ENCODE data around the gene PAX8.
"Not testable (repeated sequence)": the region's sequence is repeated elsewhere in the genome, so short reads cannot be mapped to it uniquely, and the experiment has no call there.

Gene PAX8

DNA sequence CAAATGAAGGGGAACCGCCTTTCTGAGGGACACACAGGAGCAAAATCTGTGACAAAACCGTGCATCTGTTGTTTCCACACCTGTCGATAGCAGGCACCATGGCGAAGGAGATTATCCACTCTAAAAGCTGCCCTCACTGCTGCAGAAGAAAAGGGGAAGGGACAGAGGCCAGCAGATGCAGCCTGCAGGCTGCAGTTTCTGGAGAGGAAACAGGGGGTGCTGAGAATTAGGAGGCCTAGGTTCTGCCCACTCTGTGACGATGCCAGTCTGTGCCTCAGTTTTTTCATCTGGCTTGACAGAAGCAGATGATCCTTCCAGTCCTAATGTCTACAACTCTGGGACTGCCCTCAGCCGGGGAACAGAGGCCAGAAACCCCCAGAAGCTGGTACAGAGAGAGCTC, 17.7 kb downstream of the PAX8 start:
- DNase-seq: no peak

DNA sequence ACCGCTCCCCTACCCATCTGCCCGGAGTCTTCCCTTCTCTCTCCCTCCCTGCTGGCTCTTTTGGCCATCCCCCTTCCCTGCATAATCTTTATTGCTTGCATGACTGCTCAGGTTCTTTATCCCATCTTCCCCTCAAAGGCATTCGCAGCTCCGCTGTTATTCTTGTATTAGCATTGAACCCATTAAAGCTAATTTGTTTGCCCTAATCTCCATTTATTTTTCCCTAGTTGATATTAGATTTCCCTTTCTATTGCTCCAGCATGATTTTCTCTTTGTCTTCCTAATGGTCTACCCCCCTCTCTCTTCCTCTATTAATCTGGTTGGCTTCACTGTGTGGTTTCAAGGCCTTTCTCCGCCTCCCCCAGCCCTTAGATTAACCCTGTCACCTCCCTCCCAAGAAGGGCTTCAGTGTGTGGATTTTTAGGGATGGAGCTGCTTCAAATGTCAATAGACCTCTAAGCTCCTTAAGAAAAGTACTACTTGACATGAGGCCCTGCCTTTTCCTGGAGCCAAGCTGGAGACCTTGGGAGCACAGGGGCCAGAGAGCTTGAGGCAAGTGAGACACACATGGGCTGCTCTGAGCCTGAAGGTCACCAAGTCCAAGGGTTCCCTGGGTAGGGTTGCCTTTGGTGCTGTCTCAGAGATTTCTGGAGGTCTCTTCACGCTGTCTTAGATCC, 20.1 kb downstream of the PAX8 start:
- DNase-seq: no peak

DNA sequence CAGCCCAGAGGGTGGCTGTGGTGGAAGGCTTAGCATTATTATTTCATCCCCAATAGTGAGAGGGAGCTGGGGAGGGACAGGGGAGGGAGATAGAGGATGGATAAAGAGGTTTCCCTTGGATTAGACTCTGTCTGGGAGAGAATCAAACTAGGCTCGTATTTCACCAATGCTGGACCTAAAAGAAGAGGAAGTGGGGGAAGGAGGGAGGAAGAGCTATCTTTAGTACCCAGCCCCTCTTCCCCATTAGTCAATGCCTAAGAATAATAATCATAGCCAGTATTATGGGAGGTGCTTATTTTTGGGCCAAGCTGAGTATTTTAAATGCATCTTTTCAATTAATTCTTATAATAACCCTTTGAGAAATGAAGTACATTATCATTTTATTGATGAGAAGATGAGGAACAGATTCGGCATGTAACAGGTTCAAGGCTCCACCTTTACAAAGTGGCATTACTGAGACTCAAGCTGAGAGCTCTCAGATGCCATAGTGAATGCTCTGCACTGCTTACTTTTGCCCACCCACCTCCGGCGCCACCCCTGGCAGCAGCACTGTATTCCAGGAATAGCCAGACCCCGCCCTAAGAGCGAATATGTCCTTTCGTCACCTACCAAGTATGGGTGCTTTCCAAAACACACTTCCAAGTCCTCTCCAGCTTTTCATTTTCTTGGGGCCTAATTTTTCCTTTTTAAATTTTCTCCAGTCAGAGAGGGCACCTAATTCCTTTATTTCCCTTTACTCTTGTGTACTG, 21.0 kb downstream of the PAX8 start:
- no peak for DNase-seq

DNA sequence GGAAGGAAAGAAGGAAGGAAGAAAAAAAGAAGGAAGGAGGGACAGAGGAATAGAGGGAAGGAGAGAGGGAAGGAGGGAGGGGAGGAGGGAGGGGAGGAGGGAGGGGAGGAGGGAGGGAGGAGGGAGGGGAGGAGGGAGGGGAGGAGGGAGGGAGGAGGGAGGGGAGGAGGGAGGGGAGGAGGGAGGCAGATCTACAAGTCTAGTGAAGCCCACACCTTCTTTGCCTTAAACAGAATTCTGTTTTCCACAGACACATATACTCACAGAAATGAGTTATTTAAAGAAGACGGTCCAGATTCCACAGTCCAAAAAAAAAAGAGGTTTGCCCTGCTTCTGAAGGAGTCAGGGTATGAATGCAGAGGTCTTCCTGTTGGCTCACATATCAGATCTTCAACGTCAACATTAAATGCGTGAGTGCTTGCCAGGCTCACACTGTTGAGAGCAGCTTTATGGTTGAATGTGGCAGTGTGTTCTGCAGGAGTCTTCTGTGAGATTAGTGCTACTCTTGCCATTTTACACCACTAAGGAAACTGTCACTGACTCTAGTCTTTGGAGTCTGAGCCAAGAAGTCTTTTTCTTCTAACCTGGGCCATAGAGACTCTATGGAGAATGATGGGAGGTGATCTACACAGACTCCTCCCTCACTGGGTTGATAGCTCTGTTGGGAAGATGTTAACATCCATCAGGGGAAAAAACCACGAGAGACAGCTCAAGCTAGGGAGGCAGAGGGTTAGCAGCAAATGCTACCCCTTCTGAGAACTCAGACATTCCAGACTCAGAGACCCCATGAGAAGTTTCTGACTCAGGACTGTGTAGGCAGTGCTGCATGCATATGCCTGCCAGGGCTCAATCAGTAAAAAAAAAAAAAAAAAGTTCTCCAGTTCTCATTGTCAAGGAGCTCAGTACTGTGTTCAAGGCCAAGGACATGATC, 23.3 kb downstream of the PAX8 start:
- no peak for DNase-seq

DNA sequence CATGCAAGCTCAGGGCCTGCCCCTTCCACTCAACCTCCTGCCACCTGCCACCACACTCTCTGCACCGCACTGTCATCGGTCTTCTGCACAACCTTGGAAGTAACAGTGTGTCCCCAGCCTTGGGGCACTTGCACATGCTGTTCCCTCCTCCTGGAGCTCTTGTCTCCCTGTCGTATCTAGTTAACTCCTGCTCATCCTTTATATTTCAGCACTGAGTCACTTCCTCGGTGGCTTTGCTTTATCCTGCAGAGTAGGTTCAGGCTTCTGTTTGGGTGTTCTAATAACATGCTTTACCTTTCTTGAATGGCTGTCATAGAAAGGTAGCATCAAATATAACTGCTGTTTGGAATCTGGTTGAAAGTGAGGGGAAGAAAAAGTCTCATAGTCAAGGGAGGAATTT, 25.3 kb downstream of the PAX8 start:
- DNase-seq: no peak

DNA sequence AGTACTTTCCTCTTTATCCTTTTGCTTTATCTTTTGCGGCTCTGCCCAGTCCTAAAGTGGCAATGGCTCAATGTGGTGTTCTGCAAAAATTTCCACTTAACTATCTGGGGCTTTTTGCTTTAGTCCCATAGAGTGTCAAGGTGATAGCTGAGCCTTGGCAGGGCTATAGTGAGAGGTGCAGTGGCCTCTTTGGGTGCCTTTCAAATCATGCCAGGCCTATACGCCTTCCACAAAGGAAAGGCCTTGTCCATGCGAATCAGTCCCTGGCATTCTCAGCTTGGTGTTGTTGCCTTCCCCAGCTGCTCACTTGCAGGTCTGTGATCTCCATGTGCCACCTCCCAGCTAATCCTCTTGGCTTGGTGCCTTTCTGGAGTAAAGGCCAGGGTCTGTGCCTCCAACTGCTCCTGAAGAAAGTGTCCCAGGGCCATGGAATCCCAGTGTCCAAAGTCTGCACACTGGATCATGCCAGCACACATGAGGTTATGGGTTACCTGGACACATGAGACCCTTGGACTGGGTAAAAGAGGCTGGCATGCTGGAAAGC, 26.6 kb downstream of the PAX8 start:
- DNase-seq: no peak

DNA sequence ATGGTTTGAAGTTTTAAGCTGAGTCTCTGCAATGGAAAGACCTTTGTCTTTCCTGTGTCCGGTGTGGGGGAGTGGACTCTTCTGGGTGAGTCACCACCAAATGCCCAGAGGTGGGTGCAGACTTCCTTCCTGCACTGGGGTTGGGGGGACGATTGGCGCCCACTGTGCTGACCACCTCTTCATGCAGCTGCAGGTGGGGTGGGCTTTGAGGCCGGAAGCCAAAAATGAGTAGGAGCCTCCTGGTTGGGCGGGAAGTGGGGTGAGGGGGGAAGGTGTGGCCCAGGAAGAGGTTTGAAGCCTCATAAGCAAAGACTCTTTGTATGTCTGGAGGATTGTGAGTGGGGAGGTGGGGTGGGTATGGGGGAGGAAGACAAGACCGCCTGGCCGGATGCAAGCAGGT, 27.6 kb downstream of the PAX8 start:
- DNase-seq: peak; percentile 63

DNA sequence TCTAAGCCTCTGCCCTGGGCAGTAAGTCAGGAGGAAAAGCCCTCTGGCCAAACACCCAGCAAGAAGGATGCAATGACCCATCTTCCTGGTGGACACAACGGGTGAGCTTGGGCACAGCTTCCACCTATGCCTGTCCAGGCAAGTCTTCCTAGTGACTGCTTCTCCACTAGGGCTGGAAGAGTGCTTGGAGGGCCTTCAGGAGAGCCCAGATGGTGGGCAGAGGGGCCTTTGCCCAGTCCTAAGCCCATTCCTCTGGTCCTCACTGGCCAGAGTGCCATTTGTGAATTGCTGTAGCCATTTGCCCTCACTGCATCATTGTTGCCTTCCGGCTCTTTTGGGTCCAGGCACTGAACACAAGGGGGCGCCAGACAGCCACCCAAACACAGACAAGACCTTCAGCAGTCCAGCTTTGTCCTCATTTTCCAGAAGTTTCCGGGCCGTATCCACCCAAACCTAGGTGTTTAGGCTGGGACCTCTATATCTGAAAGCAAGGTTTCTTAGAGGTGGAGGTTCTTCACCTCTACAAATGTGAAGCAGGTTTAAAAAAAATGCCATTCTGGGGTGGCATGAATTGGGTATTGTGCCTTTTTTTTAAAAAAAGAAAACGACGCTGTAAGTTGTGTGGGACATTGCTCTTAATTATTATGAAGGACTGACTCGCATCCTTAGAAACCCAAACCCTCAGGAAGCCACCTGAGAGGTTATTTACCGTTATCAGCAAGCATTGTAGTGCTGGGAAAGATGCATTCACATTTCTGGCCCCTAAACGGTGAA, 29.5 kb downstream of the PAX8 start:
- DNase-seq: peak; percentile 85

DNA sequence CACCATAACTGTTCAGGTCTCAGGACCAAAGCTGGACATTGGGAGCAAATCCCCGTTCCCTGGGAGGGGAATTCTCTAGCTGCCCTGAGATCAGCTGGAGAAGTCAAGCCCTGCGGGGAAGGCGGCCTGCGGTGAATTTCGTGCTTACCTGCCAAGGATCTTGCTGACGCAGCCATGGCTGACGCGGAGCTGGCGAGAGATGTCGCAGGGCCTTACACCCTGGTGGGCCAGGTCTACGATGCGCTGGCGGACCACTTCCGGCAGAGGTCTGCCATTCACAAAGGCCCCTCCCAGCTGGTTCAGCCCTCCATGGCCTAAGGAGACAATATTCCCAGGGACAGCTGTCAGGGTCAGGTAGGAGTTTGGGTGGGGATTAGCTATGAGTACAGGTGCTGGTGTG, 32.1 kb downstream of the PAX8 start:
- no peak for DNase-seq

DNA sequence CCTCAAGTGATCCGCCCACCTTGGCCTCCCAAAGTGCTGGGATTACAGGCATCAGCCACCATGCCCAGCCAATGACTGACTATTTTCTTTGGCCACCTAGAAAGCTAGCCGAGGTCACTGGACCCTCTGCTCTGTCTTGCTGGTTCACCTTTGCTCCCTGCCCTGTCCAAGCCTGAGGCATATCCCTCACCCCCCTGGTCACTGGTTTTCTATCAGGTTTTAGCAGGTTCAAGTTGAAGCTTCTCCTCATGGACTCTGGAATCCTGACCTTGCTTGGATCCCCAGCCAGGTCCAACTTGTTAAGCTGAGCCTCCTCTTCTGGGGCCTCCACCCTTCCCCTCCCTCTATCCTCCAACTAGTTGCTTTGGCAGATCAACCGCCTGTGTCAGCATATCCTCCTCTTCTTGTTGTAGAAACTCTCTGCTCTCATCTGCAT, 33.4 kb downstream of the PAX8 start:
- DNase-seq: no peak

DNA sequence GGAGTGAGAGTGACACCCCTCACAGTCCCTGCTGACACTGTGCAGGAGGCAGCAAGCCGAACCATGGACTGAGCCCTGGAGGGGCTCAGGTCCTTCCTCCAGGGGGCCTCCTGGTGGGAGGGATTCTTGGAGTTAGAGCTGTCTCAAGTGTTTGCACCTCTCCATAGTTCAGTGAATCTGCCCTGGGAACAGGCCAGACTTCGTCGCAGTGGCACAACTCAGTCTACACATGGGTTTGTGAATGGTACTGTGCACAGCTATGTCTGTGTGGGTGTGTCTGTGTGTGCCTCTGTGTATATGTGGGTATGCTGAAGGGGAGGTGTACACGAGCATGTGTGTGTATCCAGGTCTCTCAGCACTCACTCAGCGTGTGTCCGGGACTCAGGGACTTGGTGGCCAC, 36.4 kb downstream of the PAX8 start:
- DNase-seq: no peak

DNA sequence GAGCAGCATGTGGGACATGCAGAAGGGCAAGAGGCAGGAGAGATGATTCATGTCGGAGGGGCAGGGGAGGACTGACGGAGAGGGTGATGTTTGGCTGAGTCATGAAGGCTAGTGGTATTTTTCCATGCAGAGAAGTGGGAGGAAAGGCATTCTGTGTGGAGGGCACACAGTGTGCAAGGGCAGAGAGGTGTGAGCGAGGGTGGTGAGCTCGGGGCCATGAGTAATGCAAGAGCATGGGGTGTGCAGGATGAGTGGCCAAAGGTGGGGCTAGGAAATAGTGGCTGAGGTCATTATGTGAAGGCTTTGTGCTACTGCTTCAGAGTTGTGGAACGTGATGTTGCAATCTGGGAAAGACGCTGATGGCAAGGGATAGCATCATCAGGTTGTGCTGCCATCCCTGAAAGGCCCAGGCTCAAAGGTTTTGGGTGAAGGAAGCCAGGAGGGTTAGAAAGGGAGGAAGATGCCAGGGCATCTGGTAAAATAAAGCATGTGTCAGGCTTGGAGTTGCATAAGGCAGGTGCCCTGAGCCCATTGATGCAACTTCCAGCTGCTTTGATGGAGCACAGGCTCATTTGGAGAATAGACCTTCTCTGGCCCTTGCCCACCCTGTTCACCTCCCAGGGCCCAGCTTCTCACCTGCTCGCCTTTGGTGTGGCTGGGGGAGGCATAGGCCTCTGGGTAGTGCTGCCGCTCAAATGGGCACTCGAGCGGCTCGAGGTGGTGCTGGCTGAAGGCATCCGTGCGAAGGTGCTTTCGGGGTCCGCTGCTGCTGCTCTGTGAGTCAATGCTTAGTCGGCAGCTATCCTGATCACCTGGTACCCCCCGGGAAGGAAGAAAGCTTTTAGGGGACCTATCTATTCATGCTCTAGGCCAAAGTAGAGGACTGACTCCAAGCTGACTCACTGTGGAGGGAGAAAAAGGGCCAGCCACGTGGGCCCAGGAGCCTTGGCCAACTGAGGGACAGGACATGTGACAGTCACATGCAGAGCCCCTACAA, 37.5 kb downstream of the PAX8 start:
- peak; percentile 43 for DNase-seq

DNA sequence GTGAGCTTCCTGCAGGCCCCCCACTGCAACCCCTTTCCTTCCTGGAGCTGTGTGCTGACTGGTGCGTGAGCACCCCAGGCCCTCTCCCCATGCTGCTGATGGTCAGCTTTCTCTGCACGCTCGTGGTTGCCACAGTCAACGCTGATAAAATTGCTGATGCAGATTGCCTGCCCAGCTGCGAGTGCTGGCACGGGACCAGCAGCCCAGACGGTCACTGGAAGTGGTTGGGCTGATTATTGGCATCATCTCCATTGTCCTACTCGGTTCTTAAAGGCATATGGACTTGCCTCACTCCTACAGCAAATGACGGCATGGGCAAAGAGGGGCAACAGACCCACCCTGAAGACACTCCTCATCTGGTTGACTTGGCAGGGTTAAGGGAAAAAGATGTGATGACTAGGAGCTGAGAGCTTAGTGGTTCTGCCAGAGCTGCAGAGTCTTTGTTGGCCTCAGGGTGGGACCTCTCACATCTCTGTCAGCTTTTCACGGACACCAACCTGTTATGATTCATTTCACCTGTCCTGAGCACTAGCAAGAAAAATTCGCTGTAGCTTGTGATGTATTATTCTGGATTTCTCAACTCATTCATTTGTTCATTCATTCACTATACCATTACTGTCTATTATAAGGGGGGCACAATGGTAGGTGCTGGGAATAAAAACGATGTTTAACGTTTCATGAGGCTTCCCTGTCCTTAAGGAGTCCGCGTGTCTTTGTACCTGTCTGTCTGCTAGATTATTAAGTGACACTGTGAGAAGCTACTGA, 38.4 kb downstream of the PAX8 start:
- no peak for DNase-seq

DNA sequence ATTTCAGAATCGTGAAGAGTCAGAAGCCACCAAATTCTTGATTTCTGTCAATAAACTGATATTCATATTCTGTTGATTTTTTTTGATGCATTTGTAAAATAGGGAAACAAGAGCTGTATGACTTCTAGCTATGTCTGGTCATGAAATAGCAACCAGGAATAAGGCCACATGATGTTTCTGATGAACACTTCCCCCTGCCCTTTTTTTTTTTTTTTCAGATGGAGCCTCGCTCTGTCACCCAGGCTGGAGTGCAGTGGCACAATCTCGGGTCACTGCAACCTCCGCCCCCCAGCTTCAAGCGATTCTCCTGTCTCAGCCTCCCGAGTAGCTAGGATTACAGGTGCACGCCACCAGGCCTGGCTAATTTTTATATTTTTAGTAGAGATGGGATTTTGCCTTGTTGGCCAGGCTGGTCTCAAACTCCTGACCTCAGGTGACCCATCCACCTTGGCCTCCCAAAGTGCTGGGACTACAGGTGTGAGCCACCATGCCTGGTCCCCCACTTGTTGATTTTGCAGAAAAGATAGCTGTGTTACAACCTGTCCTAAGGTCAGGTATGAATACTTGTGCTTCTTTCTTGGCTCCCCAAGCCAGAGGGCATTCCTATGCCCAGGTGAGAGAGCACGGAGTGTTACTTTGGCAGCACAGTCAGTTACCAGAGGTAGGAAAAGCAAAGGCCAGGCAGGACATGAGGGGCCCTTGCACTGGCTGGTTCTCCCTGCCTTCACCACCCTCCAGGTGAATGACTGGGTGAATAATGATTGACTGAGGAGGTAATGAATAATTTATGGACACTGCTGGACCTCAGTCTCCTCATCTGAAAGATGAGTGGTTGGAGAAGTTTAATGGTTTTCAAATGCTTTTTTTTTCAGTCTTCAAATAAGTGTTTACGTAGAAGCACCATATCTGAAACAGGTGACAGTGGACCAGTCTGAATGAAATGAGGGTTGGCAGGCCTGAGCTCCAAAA, 39.6 kb downstream of the PAX8 start:
- DNase-seq: no peak

DNA sequence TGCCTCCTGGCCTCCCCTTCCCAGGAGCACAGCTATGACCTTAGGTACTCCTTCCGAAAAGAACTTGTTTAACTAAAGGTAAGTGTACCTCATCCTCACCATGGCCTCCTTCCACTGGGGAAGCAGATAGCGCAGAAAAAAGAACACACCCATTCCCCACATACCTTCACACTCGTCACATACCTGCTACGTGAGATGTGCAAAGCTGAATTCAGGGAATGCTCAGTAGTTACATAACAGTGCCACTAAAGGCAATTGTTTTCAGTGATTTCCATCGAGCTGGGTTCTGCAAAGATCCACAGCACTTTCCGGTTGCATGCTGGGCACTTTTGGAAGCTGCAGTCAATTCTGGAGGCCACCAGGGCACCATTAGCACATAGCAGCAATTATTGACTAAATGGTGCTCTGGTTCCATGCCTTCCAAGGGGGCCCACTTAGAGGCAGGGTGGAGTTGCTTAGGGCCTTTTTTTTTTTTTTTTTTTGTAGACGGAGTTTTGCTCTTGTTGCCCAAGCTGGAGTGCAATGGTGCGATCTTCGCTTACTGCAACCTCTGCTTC, 41.0 kb downstream of the PAX8 start:
- no peak for DNase-seq

DNA sequence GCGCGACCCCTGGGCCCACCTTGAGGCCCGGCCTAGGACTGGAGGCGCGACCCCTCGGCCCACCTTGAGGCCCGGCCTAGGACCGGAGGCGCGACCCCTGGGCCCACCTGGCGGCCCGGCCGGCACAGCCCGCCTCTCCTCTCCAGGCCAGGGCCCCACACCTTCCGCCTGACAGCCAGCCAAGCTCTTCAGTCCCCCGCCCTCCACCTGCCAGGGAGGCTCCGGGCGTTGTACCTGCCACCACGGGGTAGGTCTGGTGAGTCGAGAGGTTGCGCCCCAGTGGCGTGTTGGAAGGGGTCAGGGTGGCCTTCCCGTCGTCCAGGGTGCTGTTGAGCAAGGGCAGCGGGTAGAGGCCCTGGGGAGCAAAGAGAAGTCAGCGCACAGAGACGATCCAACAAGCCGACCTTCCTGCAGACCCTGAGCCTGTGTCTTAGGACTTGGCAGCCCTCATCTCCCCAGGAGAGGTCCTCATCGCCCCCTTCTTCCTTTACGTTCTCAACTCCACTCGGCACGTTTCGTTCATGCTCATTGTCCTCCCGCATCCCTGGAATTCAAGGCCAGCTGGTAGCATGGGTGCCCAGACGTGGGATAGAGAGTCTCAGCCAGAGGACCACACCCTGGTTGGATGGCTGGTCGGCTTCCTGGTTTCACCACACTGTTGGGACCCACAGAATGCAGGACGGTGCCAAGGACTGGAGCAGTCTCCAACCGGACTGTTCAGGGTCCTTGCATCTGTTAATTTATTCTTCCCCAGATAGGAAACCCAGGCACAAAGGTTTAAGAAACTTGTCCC, 42.2 kb downstream of the PAX8 start:
- DNase-seq: no peak

DNA sequence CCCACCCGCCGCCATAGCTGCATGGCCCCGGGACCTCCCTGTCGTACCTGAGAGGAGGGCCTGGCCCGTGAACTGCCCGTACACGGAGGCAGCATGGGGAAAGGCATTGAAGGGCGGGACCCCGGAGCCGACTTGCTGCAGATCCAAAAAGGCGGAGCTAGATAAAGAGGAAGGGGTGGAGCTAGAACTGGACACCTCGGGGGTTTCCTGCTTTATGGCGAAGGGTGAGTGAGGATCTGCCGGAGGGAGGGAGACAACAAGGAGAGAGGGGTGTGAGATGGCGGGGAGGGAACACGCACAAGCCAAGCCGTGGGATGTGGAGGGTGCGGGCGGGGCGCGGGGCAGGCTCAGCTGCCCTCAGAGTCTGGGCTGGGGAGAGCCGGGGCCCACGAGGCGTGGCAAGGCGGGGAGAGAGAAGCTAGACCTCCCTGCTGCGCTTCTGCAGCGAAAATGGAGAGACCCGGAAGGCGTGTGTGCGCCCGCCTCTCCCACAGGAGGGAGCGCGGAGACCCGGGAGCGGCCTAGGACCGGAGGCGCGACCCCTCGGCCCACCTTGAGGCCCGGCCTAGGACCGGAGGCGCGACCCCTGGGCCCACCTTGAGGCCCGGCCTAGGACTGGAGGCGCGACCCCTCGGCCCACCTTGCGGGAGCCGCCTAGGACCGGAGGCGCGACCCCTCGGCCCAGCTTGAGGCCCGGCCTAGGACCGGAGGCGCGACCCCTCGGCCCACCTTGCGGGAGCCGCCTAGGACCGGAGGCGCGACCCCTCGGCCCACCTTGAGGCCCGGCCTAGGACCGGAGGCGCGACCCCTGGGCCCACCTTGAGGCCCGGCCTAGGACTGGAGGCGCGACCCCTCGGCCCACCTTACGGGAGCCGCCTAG, 43.1 kb downstream of the PAX8 start:
- DNase-seq: not testable (repeated sequence)
